ENCODE measurements around the gene POMT2. TPM values are rescaled to one million over a fixed set of nuclear protein-coding genes. Genes with fewer than 3 reads are reported as not detected.

Gene POMT2
- polyA plus RNA-seq, 1 of the 3 experiments (the other 2 are of a cell fraction) = 19.9 TPM

- Histone ChIP-seq H3F3A (replicated peaks; ENCODE audit: insufficient read depth) (peaks cover 3% of the 10 kb centered on the region), H3K79me2 (ENCODE audit: insufficient read depth) (peaks cover 29% of the 10 kb centered on the region), H3K4me3 (ENCODE audit: low read depth in 2 of 2, low read length in 1 of 2) (peak overlapping the region; percentile 99 to 100; a peak in 3 of 4 replicates), H3K9me3 (no peaks in the 10 kb centered on the region), H3K4me2 (peak overlapping the region; percentile 98), H3K9ac (peak overlapping the region; percentile 84; the same call in 1 of the 2 replicates), H3K4me1 (ENCODE audit: control insufficient read depth in 1 of 2, insufficient read depth in 2 of 2, low read depth in 1 of 2, low read length in 1 of 2) (peaks cover 0 to 17% of the 10 kb centered on the region in 2 experiments; a peak in 2 of 4 replicates), H4K20me1 (ENCODE audit: insufficient read depth) (no peaks in the 10 kb centered on the region), H3K9me2 (no peaks in the 10 kb centered on the region), H3K36me3 (replicated peaks in 1 of 2; ENCODE audit: control insufficient read depth in 1 of 2, insufficient read depth in 2 of 2, low read length in 1 of 2) (no peaks in the 10 kb centered on the region), H3K27ac (ENCODE audit: low read depth in 2 of 2, low read length in 1 of 2) (peak overlapping the region in 1 of 2 experiments; percentile 96; a peak in 3 of 4 replicates), H3K27me3 (ENCODE audit: insufficient read depth) (no peaks in the 10 kb centered on the region), H2AFZ (ENCODE audit: low read depth) (peak overlapping the region; percentile 99; the same call in 1 of the 2 replicates)
- CTCF ChIA-PET = interaction anchor here (0.6 kb wide), 1 partner anchor 1257 kb away, joined by 3 read pairs; no protein-coding TSS in a partner anchor
- POLR2A ChIA-PET = interaction anchor here (1.5 to 1.8 kb wide), 2 partner anchors 15 to 135 kb away, joined by 4 to 6 read pairs; partner anchors contain the start of gene VIPAS39
- 76% methylated on average over 4 of the region's 5 CpGs for WGBS (ENCODE audit: low lambda C conversion rate)
- TF ChIP-seq RAD21 (IDR thresholded peaks at IDR 0.05; ENCODE audit: low read length) = no peak
- TF ChIP-seq SIN3A (IDR thresholded peaks at IDR 0.05; ENCODE audit: borderline replicate concordance, low read depth, low read length) = no peak
- no peak for TF ChIP-seq TCF12 (IDR thresholded peaks at IDR 0.05)
- no peak for TF ChIP-seq CTCF (IDR thresholded peaks at IDR 0.05)
- no peak for TF ChIP-seq TEAD4 (IDR thresholded peaks at IDR 0.05; ENCODE audit: borderline replicate concordance, insufficient read depth)
- no peak for TF ChIP-seq USF2 (IDR thresholded peaks at IDR 0.05; ENCODE audit: borderline replicate concordance, low read depth, low read length)
- TF ChIP-seq GABPA (IDR thresholded peaks at IDR 0.05; ENCODE audit: low read depth) = no peak
- no peak for TF ChIP-seq MXI1 (IDR thresholded peaks at IDR 0.05; ENCODE audit: low read depth, low read length)
- no peak for TF ChIP-seq SMC3 (IDR thresholded peaks at IDR 0.05; ENCODE audit: low read depth, low read length)
- TF ChIP-seq YY1 (IDR thresholded peaks at IDR 0.05; ENCODE audit: low read depth) = no peak
- no peak for TF ChIP-seq RCOR1 (IDR thresholded peaks at IDR 0.05; ENCODE audit: low read length)
- no peak for DNase-seq
These were observed 1.7 kb upstream of the POMT2 start for GRCh38 chr14:77322250-77322902.

- Histone ChIP-seq H2AFZ (ENCODE audit: low read depth) (no peak overlapping the region), H3K4me3 (ENCODE audit: low read depth in 2 of 2, low read length in 1 of 2) (0 out of 4 replicates have a peak overlapping the region, but pooled peaks of 1 of the 2 experiments have one; percentile 100), H3K9ac (no peak overlapping the region), H3K27ac (ENCODE audit: low read depth in 2 of 2, low read length in 1 of 2) (no peak overlapping the region; a peak in 1 of 4 replicates), H3K27me3 (ENCODE audit: insufficient read depth) (no peaks in the 10 kb centered on the region), H3K9me2 (no peaks in the 10 kb centered on the region), H3K36me3 (replicated peaks in 1 of 2; ENCODE audit: control insufficient read depth in 1 of 2, insufficient read depth in 2 of 2, low read length in 1 of 2) (no peaks in the 10 kb centered on the region), H3K4me2 (peak overlapping the region; percentile 98; the same call in 1 of the 2 replicates), H4K20me1 (ENCODE audit: insufficient read depth) (peaks cover 9% of the 10 kb centered on the region), H3K79me2 (ENCODE audit: insufficient read depth) (peaks cover 37% of the 10 kb centered on the region), H3K4me1 (ENCODE audit: control insufficient read depth in 1 of 2, insufficient read depth in 2 of 2, low read depth in 1 of 2, low read length in 1 of 2) (peaks cover 0 to 23% of the 10 kb centered on the region in 2 experiments; a peak in 2 of 4 replicates), H3F3A (replicated peaks; ENCODE audit: insufficient read depth) (peaks cover 3% of the 10 kb centered on the region), H3K9me3 (no peaks in the 10 kb centered on the region)
- WGBS (ENCODE audit: low lambda C conversion rate) = 94% methylated on average over 5 of the region's 5 CpGs
- ChIA-PET POLR2A (no interaction called here), CTCF (interaction anchor here (0.8 to 3.8 kb wide), 6 partner anchors 8 to 446 kb away, joined by 3 to 20 read pairs (median 4); no protein-coding TSS in a partner anchor)
- DNase-seq = no peak
- TF ChIP-seq CHD2 (IDR thresholded peaks at IDR 0.05; ENCODE audit: low read length, partially characterized antibody) (no peak), MXI1 (IDR thresholded peaks at IDR 0.05; ENCODE audit: low read depth, low read length) (no peak), MAX (IDR thresholded peaks at IDR 0.05; ENCODE audit: low read depth) (no peak), FOXJ3 (CRISPR knock-in tag; IDR thresholded peaks at IDR 0.05) (no peak), ZBTB33 (IDR thresholded peaks at IDR 0.05; ENCODE audit: borderline replicate concordance, low read depth) (no peak), NRF1 (IDR thresholded peaks at IDR 0.05; ENCODE audit: low read depth, low read length) (no peak), MEF2A (IDR thresholded peaks at IDR 0.05; ENCODE audit: borderline replicate concordance, low read depth) (no peak), FOSL2 (IDR thresholded peaks at IDR 0.05; ENCODE audit: borderline replicate concordance, low read depth) (no peak), TCF12 (IDR thresholded peaks at IDR 0.05) (no peak), RCOR1 (IDR thresholded peaks at IDR 0.05; ENCODE audit: low read length) (no peak), GABPA (IDR thresholded peaks at IDR 0.05; ENCODE audit: low read depth) (no peak)
These were observed 1.3 kb downstream of the POMT2 start for GRCh38 chr14:77319422-77319821.

Data from SK-N-SH (cell line).